ENCODE results near the gene GRIK3. TPM values are rescaled to one million over a fixed set of nuclear protein-coding genes. Genes with fewer than 3 reads are reported as not detected.
A peak's percentile ranks its signal among the peaks of the same experiment; 100 is the strongest.

The GRIK3 gene
- total RNA-seq, 2 experiments from 2014 or later: not detected

GRCh38 chr1:36864182-36864822, 170.0 kb downstream of the GRIK3 start:
- H3K27me3 Mint-ChIP-seq: no peaks in the 10 kb centered on the region
- ChIA-PET CTCF (interaction anchor here (0.5 to 2.4 kb wide), 6 partner anchors 9 to 385 kb away, joined by 3 to 12 read pairs (median 4); no protein-coding TSS in a partner anchor), POLR2A (interaction anchor here (0.7 kb wide), 1 partner anchor 112 kb away, joined by 3 read pairs; no protein-coding TSS in a partner anchor)
- ATAC-seq (no peak), DNase-seq (peak; percentile 64)
- no peaks in the 10 kb centered on the region for H3K9me3 Mint-ChIP-seq (ENCODE audit: low read depth)
- no peak overlapping the region for H3K4me3 Mint-ChIP-seq
- intact Hi-C loops (cut with DNase I, micrococcal nuclease): no loop called here
- no peak overlapping the region for H3K27ac Mint-ChIP-seq
- H3K4me1 Mint-ChIP-seq: no peaks in the 10 kb centered on the region
- H3K36me3 Mint-ChIP-seq (ENCODE audit: low read depth): no peaks in the 10 kb centered on the region

- no peak for ATAC-seq
- ChIA-PET CTCF (interaction anchor here (0.6 to 2.4 kb wide), 4 partner anchors 8 to 104 kb away, joined by 3 to 12 read pairs (median 6); no protein-coding TSS in a partner anchor), POLR2A (no interaction called here)
- H3K9me3 Mint-ChIP-seq (ENCODE audit: low read depth): no peaks in the 10 kb centered on the region
- no peaks in the 10 kb centered on the region for H3K27me3 Mint-ChIP-seq
- no peaks in the 10 kb centered on the region for H3K36me3 Mint-ChIP-seq (ENCODE audit: low read depth)
- H3K4me1 Mint-ChIP-seq: no peaks in the 10 kb centered on the region
- DNase-seq: no peak
- intact Hi-C loops (cut with DNase I, micrococcal nuclease): no loop called here
- H3K4me3 Mint-ChIP-seq: no peak overlapping the region
- H3K27ac Mint-ChIP-seq: no peak overlapping the region
These were observed 170.8 kb downstream of the GRIK3 start for GRCh38 chr1:36863500-36863899.

GRCh38 chr1:36863061-36863460, 171.3 kb downstream of the GRIK3 start:
- no peak overlapping the region for H3K4me3 Mint-ChIP-seq
- ATAC-seq (no peak), DNase-seq (no peak)
- no peaks in the 10 kb centered on the region for H3K27me3 Mint-ChIP-seq
- no peak overlapping the region for H3K27ac Mint-ChIP-seq
- no peaks in the 10 kb centered on the region for H3K4me1 Mint-ChIP-seq
- POLR2A ChIA-PET: no interaction called here
- CTCF ChIA-PET: interaction anchor here (0.7 to 2.4 kb wide), 2 partner anchors 15 to 254 kb away, joined by 3 to 9 read pairs; no protein-coding TSS in a partner anchor
- intact Hi-C loops (cut with DNase I, micrococcal nuclease): no loop called here
- H3K9me3 Mint-ChIP-seq (ENCODE audit: low read depth): no peaks in the 10 kb centered on the region
- H3K36me3 Mint-ChIP-seq (ENCODE audit: low read depth): no peaks in the 10 kb centered on the region

GRCh38 chr1:36861375-36861774, 172.9 kb downstream of the GRIK3 start:
- no peaks in the 10 kb centered on the region for H3K36me3 Mint-ChIP-seq (ENCODE audit: low read depth)
- POLR2A ChIA-PET: no interaction called here
- CTCF ChIA-PET: no interaction called here
- no peaks in the 10 kb centered on the region for H3K9me3 Mint-ChIP-seq (ENCODE audit: low read depth)
- DNase-seq: no peak
- H3K4me1 Mint-ChIP-seq: no peaks in the 10 kb centered on the region
- H3K27ac Mint-ChIP-seq: no peak overlapping the region
- no peaks in the 10 kb centered on the region for H3K27me3 Mint-ChIP-seq
- ATAC-seq: no peak
- H3K4me3 Mint-ChIP-seq: no peak overlapping the region
- intact Hi-C loops (cut with DNase I, micrococcal nuclease): no loop called here

GRCh38 chr1:36859926-36860325, 174.4 kb downstream of the GRIK3 start:
- ChIA-PET CTCF (interaction anchor here (1.5 kb wide), 1 partner anchor 9 kb away, joined by 4 read pairs; no protein-coding TSS in a partner anchor), POLR2A (no interaction called here)
- Mint-ChIP-seq H3K36me3 (ENCODE audit: low read depth) (no peaks in the 10 kb centered on the region), H3K4me1 (no peaks in the 10 kb centered on the region), H3K27ac (no peak overlapping the region), H3K27me3 (peaks cover 2% of the 10 kb centered on the region), H3K9me3 (ENCODE audit: low read depth) (no peaks in the 10 kb centered on the region), H3K4me3 (no peak overlapping the region)
- DNase-seq (no peak), ATAC-seq (no peak)
- intact Hi-C loops (cut with DNase I, micrococcal nuclease): no loop called here

GRCh38 chr1:36858981-36859380, 175.3 kb downstream of the GRIK3 start:
- Mint-ChIP-seq H3K27me3 (peaks cover 4% of the 10 kb centered on the region), H3K9me3 (ENCODE audit: low read depth) (no peaks in the 10 kb centered on the region), H3K36me3 (ENCODE audit: low read depth) (no peaks in the 10 kb centered on the region), H3K27ac (no peak overlapping the region), H3K4me3 (no peak overlapping the region), H3K4me1 (no peaks in the 10 kb centered on the region)
- intact Hi-C loops (cut with DNase I, micrococcal nuclease): no loop called here
- ATAC-seq: no peak
- POLR2A ChIA-PET: no interaction called here
- CTCF ChIA-PET: no interaction called here
- DNase-seq: no peak

GRCh38 chr1:36858553-36858952, 175.8 kb downstream of the GRIK3 start:
- H3K27me3 Mint-ChIP-seq: peaks cover 4% of the 10 kb centered on the region
- H3K4me3 Mint-ChIP-seq: no peak overlapping the region
- DNase-seq: no peak
- intact Hi-C loops (cut with DNase I, micrococcal nuclease): no loop called here
- H3K36me3 Mint-ChIP-seq (ENCODE audit: low read depth): no peaks in the 10 kb centered on the region
- CTCF ChIA-PET: no interaction called here
- H3K9me3 Mint-ChIP-seq (ENCODE audit: low read depth): no peaks in the 10 kb centered on the region
- H3K27ac Mint-ChIP-seq: no peak overlapping the region
- no peak for ATAC-seq
- H3K4me1 Mint-ChIP-seq: no peaks in the 10 kb centered on the region
- POLR2A ChIA-PET: no interaction called here

GRCh38 chr1:36857754-36858153, 176.6 kb downstream of the GRIK3 start:
- Mint-ChIP-seq H3K27me3 (peaks cover 4% of the 10 kb centered on the region), H3K4me1 (no peaks in the 10 kb centered on the region), H3K9me3 (ENCODE audit: low read depth) (no peaks in the 10 kb centered on the region), H3K4me3 (no peak overlapping the region), H3K36me3 (ENCODE audit: low read depth) (no peaks in the 10 kb centered on the region), H3K27ac (no peak overlapping the region)
- intact Hi-C loops (cut with DNase I, micrococcal nuclease): no loop called here
- POLR2A ChIA-PET: no interaction called here
- CTCF ChIA-PET: no interaction called here
- no peak for ATAC-seq
- no peak for DNase-seq

GRCh38 chr1:36855699-36856494, 178.4 kb downstream of the GRIK3 start:
- Mint-ChIP-seq H3K4me1 (no peaks in the 10 kb centered on the region), H3K36me3 (ENCODE audit: low read depth) (no peaks in the 10 kb centered on the region), H3K4me3 (no peak overlapping the region), H3K9me3 (ENCODE audit: low read depth) (no peaks in the 10 kb centered on the region), H3K27ac (no peak overlapping the region), H3K27me3 (peaks cover 8% of the 10 kb centered on the region)
- intact Hi-C loops (cut with DNase I, micrococcal nuclease): no loop called here
- no peak for ATAC-seq
- ChIA-PET POLR2A (no interaction called here), CTCF (interaction anchor here (2.2 kb wide), 1 partner anchor 9 kb away, joined by 12 read pairs; no protein-coding TSS in a partner anchor)
- DNase-seq: no peak

- H3K36me3 Mint-ChIP-seq (ENCODE audit: low read depth): no peaks in the 10 kb centered on the region
- ChIA-PET POLR2A (no interaction called here), CTCF (no interaction called here)
- intact Hi-C loops (cut with DNase I, micrococcal nuclease): no loop called here
- H3K4me3 Mint-ChIP-seq: no peak overlapping the region
- DNase-seq (no peak), ATAC-seq (no peak)
- H3K9me3 Mint-ChIP-seq (ENCODE audit: low read depth): no peaks in the 10 kb centered on the region
- peaks cover 13% of the 10 kb centered on the region for H3K27me3 Mint-ChIP-seq
- no peak overlapping the region for H3K27ac Mint-ChIP-seq
- no peaks in the 10 kb centered on the region for H3K4me1 Mint-ChIP-seq
These were observed 180.7 kb downstream of the GRIK3 start for GRCh38 chr1:36853638-36854037.

- ATAC-seq (no peak), DNase-seq (no peak)
- no peaks in the 10 kb centered on the region for H3K36me3 Mint-ChIP-seq (ENCODE audit: low read depth)
- no peaks in the 10 kb centered on the region for H3K4me1 Mint-ChIP-seq
- H3K27ac Mint-ChIP-seq: no peak overlapping the region
- no peaks in the 10 kb centered on the region for H3K9me3 Mint-ChIP-seq (ENCODE audit: low read depth)
- CTCF ChIA-PET: interaction anchor here (0.6 kb wide), 1 partner anchor 748 kb away, joined by 3 read pairs; no protein-coding TSS in a partner anchor
- POLR2A ChIA-PET: no interaction called here
- no peak overlapping the region for H3K4me3 Mint-ChIP-seq
- intact Hi-C loops (cut with DNase I, micrococcal nuclease): no loop called here
- peaks cover 13% of the 10 kb centered on the region for H3K27me3 Mint-ChIP-seq
These were observed 181.7 kb downstream of the GRIK3 start for GRCh38 chr1:36852586-36852985.

GRCh38 chr1:36851595-36851994, 182.7 kb downstream of the GRIK3 start:
- ATAC-seq: no peak
- CTCF ChIA-PET: no interaction called here
- no peaks in the 10 kb centered on the region for H3K36me3 Mint-ChIP-seq (ENCODE audit: low read depth)
- H3K27ac Mint-ChIP-seq: no peak overlapping the region
- no peaks in the 10 kb centered on the region for H3K4me1 Mint-ChIP-seq
- POLR2A ChIA-PET: no interaction called here
- no peak for DNase-seq
- intact Hi-C loops (cut with DNase I, micrococcal nuclease): no loop called here
- no peaks in the 10 kb centered on the region for H3K9me3 Mint-ChIP-seq (ENCODE audit: low read depth)
- peaks cover 13% of the 10 kb centered on the region for H3K27me3 Mint-ChIP-seq
- H3K4me3 Mint-ChIP-seq: no peak overlapping the region
